GM12801 (cell line): ENCODE results near the gene SGMS1.

ENCODE experiments used
- TF ChIP-seq, protein P1 (sequence below): IDR thresholded peaks from one replicate; pipeline ENCODE4 v1.5.1; 2011; ENCODE audit warnings: control low read depth; ENCODE audit not compliant: insufficient read length; ENCODE audit errors: extremely low read depth

Gene SGMS1

DNA sequence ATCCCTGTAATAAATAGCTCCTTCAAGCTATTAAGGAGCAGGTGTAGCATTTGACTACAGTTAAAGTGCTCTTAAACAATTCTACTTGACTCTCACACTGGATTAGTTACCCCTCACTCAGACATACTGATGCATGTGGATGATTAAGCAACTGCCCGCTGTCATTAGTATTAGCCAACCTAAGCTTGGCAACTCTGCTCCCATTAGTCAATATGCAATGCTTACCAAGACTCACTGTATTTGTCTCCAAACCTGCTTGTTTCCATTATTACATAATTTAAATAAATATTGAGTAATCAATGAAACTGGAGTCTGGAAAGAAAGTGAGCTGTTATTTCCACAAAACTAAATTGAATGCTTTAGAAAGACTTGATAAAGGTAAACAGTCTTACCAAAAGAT, 228.5 kb downstream of the SGMS1 start:
- TF ChIP-seq, protein P1, sequence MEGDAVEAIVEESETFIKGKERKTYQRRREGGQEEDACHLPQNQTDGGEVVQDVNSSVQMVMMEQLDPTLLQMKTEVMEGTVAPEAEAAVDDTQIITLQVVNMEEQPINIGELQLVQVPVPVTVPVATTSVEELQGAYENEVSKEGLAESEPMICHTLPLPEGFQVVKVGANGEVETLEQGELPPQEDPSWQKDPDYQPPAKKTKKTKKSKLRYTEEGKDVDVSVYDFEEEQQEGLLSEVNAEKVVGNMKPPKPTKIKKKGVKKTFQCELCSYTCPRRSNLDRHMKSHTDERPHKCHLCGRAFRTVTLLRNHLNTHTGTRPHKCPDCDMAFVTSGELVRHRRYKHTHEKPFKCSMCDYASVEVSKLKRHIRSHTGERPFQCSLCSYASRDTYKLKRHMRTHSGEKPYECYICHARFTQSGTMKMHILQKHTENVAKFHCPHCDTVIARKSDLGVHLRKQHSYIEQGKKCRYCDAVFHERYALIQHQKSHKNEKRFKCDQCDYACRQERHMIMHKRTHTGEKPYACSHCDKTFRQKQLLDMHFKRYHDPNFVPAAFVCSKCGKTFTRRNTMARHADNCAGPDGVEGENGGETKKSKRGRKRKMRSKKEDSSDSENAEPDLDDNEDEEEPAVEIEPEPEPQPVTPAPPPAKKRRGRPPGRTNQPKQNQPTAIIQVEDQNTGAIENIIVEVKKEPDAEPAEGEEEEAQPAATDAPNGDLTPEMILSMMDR = no peak

DNA sequence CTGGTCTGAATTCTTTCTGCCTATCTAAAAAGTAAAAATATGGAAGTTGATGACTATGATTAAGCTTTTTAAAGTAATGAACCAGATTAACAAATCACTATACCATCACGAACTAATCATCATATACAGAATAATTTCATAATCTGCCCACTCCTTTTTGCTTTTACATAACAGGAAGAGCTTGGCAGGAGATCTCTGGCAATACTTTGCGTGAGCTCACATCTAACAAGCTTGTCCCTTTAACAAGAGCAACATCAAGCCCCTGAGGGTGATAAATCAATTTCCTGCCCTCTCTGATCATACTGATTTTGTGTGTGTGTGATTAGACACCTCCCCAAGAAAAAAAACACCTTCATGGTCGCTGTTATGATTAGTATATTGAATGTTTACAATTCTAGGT, 228.9 kb downstream of the SGMS1 start:
- TF ChIP-seq, protein P1 = no peak

DNA sequence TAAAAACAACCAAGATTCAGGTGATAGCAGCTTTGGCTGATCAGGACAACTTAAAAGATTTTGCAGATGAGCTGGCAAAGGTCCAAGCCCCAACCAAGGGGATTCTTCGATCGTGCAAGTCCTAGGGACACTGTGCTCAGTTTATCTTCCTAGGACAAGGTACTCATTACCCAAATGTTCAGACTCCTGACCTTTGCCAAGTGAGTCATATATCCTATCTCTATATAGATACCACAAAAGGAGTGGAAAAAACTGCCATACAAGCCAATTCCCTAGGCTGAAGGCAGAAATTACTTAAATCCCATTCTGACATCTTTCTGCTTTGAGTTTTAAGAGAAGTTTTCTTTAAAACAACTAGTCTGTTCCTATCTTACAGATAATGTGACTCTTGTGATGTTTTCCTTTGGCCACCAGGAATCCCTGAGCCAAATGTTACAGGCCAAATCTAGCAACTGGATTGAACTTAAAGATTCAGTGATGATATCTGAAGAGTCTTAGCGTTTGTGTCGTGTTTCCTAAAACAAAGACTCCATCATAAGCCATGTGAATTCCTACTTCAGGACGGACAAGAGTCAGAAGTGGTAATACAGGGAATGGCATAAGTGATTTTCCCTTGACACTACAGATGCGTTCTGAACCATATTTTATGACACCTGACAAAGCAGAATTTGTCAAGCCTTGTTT, 229.8 kb downstream of the SGMS1 start:
- TF ChIP-seq, protein P1 = no peak

DNA sequence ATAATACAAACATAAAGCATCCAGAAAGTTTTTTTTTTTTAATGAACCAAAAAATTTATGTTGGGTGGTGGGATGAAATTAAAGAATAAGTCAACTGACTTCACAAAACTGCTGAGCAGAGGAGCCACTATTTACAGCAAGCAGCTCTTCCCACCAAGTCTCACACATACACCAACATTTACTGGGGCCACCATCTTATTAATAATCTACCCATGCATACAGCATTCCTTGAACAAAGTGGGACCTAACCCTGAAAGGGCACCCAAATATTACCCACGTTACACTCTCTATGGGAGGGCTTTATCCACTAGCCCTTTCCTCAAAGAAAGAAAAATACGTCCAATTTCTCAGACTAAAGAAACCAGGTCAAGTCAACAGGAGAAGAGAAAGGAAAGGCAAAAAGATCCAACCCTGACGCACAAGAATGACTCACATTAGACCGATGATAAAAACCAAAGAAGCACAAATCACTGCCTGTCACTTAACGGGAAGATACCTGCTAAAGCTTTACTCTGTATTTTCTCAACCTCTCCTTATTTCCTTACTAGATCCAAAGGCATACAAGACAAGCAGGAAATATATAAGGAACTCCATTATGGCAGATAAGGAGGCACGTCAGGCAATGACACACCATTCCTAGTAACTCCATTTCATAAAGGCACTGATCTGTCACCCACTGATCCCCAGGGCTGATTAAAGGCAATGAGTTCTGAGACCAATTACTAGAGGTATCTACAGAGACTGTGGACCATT, 230.6 kb downstream of the SGMS1 start:
- TF ChIP-seq, protein P1 = no peak

DNA sequence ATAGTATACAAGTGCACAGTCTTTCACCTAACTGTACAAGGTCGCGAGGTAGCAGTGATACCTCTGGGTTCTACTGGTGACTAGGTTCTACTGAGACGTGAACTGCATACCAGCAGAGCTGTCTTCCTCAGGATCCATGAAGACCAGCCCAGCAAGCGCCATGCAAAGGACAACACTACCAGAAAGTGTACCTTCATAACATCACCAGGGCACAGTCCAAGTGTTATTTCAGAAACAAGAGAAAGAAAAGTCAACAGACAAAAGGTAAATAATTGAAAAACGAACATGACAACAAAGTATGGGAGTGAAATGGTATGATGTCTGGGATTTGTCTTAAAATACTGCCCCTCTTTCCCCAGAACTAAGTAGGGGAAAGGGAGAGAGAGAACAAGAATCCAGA, 231.3 kb downstream of the SGMS1 start:
- TF ChIP-seq, protein P1 = no peak

DNA sequence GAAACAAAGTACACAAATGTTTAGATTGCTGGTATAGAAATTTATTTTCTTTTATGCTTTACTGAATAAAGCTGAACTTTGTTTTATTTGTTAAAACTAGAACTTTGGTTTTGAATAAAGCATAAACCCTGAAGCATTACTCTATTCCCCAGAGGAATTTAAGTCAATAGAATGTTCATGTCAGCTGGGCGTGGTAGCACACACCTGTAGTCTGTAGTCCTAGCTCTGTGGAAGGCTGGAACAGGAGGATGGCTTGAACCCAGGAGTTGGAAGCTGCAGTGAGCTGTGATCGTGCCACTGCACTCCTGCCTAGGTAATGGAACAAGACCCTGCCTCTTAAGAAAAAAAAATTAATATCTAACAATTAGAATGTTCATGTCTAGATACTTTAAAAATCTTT, 233.5 kb downstream of the SGMS1 start:
- TF ChIP-seq, protein P1 = no peak

DNA sequence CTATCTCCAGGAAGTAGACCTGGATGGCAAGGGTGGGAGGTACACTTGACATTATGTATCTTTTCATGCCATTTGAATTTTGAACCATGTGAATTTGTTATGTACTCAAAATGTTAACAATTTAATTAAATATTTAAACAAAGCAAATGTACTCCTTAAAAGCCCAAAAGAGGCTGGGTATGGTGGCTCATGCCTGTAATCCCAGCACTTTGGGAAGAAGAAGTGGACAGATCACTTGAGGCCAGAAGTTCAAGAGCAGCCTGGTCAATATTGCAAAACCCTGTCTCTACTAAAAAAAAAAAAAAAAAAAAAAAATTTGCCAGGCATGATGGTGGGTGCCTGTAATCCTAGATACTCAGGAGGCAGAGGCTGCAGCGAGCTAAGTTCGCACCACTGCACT, 235.6 kb downstream of the SGMS1 start:
- TF ChIP-seq, protein P1 = no peak
